HuH-7 (cell line): ENCODE data around the gene ZNF385D.

Source experiments
- DNase-seq: peaks from one replicate; pipeline ENCODE4 v3.0.0; 2011; ENCODE audit warnings: low spot score

The ZNF385D gene

GRCh38 chr3:21750831-21751391 lies at the start of gene ZNF385D:
TSS of gene ZNF385D (minus strand) at chr3:21751210. CDS start at chr3:21750916, 294 bp downstream.
- DNase-seq = no peak

- no peak for DNase-seq
Observed at GRCh38 chr3:21798356-21799088, 47.5 kb upstream of the ZNF385D start.

- DNase-seq = no peak
Observed at GRCh38 chr3:21795921-21796320, 44.9 kb upstream of the ZNF385D start.

DNA sequence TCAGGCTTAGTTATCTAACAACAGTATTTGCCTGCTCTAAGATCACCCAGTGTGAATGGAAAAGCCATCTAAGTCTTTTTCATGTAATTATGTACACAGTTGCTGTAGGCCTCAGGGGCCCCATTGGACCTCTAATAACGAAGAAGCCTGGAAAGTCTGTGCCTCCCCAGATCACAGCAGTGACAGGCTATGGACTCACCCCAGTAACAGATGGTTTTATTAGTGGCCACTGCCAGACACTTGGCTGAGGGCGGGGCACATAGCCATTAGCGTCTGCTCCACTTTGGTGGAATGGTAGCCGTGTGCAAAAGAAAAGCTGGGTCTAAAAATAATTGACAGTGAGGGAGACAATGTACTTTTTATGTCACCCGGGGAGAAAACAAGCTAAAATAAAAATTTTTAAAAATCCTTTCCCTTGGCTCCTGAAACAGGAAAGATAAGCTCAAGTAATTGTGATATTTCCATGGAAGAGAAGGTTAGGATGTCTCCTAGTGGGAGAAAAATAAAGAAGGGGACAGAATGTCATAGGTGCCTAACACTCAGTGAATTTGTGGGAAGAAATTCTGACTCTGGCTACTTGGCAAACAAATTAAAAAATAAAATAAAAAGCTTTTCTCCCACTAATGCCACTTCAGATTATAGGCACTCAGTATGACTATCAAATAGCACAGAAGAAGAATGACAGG lies 44.3 kb upstream of the ZNF385D start:
- no peak for DNase-seq

DNA sequence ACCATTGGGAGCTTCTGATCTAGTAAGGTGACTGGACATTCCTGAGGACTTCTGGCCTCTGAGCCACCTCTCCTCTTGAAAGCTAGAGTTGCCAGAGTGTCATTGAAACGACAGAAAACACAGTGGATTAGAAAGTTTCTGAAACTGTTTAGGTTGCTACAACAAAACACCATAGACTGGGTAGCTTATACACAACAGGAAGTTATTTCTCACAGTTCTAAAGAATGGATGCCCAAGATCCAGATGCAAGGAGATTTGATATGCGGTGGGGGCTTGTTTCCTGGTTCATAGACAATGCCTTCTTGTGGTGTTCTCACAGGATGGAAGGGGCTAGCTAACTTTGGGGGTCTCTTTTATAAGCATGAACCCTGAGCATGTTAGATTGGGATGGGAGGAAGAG lies 43.3 kb upstream of the ZNF385D start:
- DNase-seq = no peak

- no peak for DNase-seq
Observed at GRCh38 chr3:21792176-21792575, 41.2 kb upstream of the ZNF385D start.

- no peak for DNase-seq
Observed at GRCh38 chr3:21791356-21791755, 40.3 kb upstream of the ZNF385D start.

GRCh38 chr3:21790466-21790865 lies 39.5 kb upstream of the ZNF385D start:
- DNase-seq = no peak

- DNase-seq = no peak
Observed at GRCh38 chr3:21789730-21790129, 38.7 kb upstream of the ZNF385D start.

DNA sequence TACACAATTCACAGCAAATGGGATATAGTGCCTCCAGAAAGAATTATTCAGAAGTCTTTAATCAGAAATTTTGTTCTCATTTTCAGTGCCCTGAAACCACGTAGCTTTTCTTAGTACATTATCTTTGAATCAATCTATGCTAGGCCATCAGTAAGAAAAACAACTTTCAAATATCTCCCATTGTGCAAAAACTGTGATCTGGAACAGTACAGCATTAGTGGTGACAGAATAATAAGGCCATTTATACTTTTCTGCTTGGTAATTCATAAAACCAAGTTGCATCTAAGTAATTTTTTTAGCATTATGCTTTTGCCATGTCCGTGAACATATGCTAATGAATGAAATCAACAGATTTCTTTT lies 35.4 kb upstream of the ZNF385D start:
- DNase-seq = no peak

DNA sequence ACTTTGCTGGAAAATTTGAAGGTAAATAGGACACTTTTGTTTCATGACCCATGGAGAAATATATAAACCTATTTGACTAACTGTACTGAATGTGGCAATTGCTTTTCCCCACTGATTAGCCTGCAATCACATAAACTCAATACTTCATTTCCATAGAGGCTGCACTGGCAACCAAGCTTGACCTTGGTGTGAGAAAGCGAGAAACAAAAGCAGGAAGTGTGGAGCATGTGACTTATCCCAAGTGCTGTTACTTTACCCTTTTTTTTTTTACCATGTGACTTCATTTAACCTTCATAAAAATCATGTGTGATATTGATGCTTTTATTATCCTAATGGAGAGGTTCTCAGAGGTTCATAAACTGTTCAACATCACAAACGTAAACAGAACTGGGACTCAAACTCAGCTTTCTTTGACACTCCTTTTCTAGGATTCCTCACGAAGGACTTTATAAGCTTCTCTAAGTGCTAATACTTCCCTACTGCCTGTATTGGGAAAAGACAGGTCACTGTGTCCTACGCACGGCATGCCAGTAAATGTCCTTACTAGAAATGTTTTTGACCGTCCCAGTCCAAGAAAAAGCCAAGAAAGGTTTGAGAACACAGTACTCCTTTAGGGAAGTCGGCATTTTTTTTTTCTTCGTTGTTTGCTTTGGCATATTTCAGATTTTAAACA lies 34.9 kb upstream of the ZNF385D start:
- no peak for DNase-seq

- no peak for DNase-seq
Observed at GRCh38 chr3:21783839-21784238, 32.8 kb upstream of the ZNF385D start.

- no peak for DNase-seq
Observed at GRCh38 chr3:21781355-21781754, 30.3 kb upstream of the ZNF385D start.

GRCh38 chr3:21779909-21780308 lies 28.9 kb upstream of the ZNF385D start:
- no peak for DNase-seq

DNA sequence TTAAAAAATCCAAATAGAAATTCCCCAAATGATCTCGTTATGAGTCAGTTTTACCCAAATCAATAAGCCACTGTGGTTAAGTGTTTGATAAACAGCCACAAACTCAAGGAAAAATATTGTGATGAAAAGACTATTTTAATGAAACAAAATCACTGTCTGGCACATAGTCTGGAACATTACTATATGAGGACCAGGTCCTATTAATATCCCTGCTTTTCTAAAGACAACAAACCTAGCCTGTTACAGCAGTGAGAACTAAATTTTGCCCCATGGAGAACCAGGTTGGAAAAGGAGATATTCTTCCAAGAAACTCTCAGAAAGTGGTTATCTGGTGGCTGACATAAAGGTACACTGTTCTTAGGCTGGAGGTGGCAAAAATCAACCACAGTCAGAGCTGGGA lies 27.7 kb upstream of the ZNF385D start:
- DNase-seq = no peak

GRCh38 chr3:21777821-21778220 lies 26.8 kb upstream of the ZNF385D start:
- no peak for DNase-seq

- no peak for DNase-seq
Observed at GRCh38 chr3:21766002-21766401, 15.0 kb upstream of the ZNF385D start.

- no peak for DNase-seq
Observed at GRCh38 chr3:21755896-21756295, 4.9 kb upstream of the ZNF385D start.

DNA sequence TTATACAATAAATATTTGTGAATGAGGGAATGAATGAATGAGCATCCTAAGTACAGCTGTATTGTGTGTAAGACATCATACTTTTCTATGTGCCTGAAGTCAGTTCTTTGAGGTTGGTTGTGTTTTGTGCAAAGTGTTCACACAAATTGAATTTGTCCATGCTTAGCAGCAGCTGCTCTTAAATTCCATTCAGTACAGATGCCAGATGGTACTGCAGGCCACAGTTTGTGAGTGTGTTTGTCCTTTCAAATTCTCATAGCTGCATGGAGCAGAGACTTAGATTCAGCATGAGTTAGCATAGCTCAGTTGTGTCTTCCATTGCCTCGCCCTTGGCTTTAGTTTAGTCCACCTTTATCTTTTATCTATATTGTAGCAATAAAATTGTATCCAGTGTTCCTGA lies 3.8 kb upstream of the ZNF385D start:
- DNase-seq = no peak

- DNase-seq = peak; percentile 50
Observed at GRCh38 chr3:21752749-21753347, 1.8 kb upstream of the ZNF385D start.

DNA sequence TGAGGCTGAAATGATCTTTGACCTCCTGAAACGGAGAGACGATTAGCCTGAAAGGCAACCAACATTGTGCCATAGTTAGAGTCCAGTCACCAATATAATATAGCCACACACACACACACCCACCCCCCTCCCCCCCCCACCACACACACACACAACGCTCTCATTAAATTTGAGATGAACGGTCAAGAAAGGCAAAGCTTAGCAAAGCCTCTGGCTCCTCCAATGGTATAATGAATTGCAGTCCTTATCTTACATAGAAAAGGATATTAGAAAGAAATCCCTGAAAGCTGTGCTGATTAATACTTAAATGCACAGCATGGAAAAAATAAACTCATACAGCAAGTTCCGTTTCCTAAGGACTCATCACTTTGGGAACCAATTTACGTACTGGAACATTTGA lies 876 bp upstream of the ZNF385D start:
- no peak for DNase-seq

DNA sequence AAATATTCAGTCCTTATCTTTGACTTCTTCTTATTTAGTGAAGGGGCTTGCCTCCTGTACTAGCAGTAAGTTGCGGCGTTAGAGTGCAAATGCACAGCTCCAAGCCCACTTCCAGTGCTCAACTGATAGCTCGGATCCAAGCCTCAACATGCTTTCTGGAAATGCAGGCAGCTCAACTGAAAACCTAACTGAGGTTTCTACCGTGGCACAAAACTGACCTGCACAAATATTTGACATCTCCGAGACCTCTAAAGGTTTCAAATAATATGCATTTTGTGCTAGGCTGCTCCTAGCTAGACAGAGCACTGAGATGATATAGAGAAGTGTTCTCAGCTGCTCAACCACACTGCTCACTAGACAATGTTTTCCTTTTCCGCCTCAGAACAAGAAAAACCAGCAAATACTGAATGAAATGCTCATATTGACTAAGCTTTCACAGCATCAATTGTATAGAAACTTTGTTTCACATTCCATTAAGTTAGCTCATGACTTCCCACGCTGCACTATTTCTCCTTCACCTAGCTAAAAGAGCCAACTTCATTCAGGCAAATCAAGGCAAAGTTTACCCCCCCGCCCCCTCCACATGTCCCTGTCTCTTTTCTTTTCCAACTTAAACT lies 822 bp downstream of the ZNF385D start:
- no peak for DNase-seq
